OCI-LY3 (cell line): ENCODE results near the gene ICAM5.

Source experiments
- EZH2phosphoT487 ChIP-seq: fragments of 200-600 bp; shearing (Covaris generic); IDR thresholded peaks from 2 replicates; pipeline ENCODE4 v1.6.1; 2018; ENCODE audit warnings: antibody characterized with exemption, mixed run types, low read depth
- TF ChIP-seq, protein P1 (sequence below): fragments of 200-600, 300-600 bp; sonication (generic); IDR thresholded peaks from 2 replicates; pipeline ENCODE4 v1.5.1; 2014; ENCODE audit warnings: antibody characterized with exemption, low read length, low read depth

DNA sequence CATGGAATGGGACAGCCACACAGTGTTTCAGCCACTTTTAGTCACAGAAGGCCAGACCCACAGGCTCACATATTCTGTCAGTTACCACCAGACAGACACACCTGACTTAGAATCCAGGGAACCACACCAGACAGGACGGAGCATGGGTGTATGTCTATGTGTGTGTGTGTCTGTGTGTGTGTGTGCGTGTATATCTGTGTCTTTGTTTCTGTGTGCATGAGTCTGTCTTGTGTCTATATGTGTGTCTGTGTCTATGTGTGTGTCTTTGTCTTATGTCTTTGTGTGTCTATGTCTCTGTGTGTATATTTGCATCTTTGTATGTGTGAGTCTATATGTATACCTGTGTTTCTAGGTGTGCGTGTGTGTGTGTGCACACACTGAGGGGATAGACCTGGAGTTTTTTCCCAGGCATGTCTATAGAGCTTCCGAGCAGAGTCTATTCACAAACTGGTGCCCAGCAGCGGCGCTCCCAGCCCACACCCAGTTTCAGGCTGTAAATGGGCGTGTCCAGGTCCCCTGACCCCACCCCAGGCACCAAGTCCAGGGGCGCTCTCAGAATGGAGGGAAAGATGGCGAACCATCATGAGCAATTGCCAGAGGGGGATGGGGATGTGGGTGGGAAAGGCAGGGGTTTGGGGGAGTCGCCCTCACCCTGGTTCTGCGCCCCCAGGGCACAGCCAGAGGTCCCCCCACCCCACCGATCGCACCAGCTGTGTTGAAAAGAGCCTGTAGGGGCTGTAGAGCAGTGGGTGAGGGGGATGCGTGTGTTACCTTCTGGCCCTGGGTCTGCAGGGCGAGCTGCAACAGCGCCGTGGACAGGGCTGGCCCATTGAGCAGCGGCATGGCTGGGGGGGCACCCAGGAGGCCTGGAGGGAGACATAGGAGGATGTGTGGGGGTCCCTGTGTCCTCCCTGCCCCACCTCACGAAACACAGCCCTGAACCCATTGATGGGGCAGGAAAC, 32.4 kb downstream of the ICAM5 start:
- TF ChIP-seq, protein P1, sequence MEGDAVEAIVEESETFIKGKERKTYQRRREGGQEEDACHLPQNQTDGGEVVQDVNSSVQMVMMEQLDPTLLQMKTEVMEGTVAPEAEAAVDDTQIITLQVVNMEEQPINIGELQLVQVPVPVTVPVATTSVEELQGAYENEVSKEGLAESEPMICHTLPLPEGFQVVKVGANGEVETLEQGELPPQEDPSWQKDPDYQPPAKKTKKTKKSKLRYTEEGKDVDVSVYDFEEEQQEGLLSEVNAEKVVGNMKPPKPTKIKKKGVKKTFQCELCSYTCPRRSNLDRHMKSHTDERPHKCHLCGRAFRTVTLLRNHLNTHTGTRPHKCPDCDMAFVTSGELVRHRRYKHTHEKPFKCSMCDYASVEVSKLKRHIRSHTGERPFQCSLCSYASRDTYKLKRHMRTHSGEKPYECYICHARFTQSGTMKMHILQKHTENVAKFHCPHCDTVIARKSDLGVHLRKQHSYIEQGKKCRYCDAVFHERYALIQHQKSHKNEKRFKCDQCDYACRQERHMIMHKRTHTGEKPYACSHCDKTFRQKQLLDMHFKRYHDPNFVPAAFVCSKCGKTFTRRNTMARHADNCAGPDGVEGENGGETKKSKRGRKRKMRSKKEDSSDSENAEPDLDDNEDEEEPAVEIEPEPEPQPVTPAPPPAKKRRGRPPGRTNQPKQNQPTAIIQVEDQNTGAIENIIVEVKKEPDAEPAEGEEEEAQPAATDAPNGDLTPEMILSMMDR: no peak
- TF ChIP-seq EZH2phosphoT487: no peak
